K562 treated with DMSO at 1 percent for 4 hours (cell line): Measurements from ENCODE around the gene TANGO2. TPM values are rescaled to one million over a fixed set of nuclear protein-coding genes. Genes with fewer than 3 reads are reported as not detected.

Experiments used
- total RNA-seq: library from RNA; unstranded; fragments of 300-600 nt; gene quantifications from 2 replicates; pipeline ENCODE4 v1.2.3, GENCODE V29; 2022; ENCODE audit not compliant: insufficient read depth

TANGO2 gene
- 72.3 and 75.4 TPM in 2 replicates for total RNA-seq

GRCh38 chr22:20020533-20021195 is at the start of gene TANGO2:
Gene TANGO2 (plus strand): TSS chr22:20021110. CDS start chr22:20036799, 15,689 bp downstream.

GRCh38 chr22:20016734-20017621 is 3.9 kb upstream of the TANGO2 start, which contains the start of gene ARVCF:
Gene ARVCF (minus strand): TSS chr22:20016823. CDS start chr22:19990794, 26,029 bp downstream.

GRCh38 chr22:20079745-20080444 is 59.0 kb downstream of the TANGO2 start, which contains the start of gene DGCR8:
Gene DGCR8 (plus strand): TSS chr22:20080241. CDS start chr22:20085964, 5,723 bp downstream.

GRCh38 chr22:20115691-20116375 is 94.9 kb downstream of the TANGO2 start, which contains the start of gene RANBP1:
Gene RANBP1 (plus strand): TSS chr22:20116104. CDS start chr22:20116185, 81 bp downstream.

Other genes with a start within 250 kb of the TANGO2 start
- gene GNB1L, start 166.2 kb upstream of the TANGO2 start, total RNA-seq: 59.7 and 63.9 TPM in 2 replicates
- 51.2 and 54.5 TPM in 2 replicates for gene RTL10, start 166.2 kb upstream of the TANGO2 start, total RNA-seq
- 831 and 834 TPM in 2 replicates for gene COMT, start 79.3 kb upstream of the TANGO2 start, total RNA-seq
- gene TXNRD2, start 79.3 kb upstream of the TANGO2 start, total RNA-seq: 97.7 and 112 TPM in 2 replicates
- gene ARVCF, start 4.3 kb upstream of the TANGO2 start, total RNA-seq: 44.8 and 45.2 TPM in 2 replicates
- gene DGCR8, start 59.1 kb downstream of the TANGO2 start, total RNA-seq: 35.6 and 46.6 TPM in 2 replicates
- 836 and 933 TPM in 2 replicates for gene RANBP1, start 95.0 kb downstream of the TANGO2 start, total RNA-seq
- 114 and 118 TPM in 2 replicates for gene TRMT2A, start 96.1 kb downstream of the TANGO2 start, total RNA-seq
- gene ZDHHC8, start 110.7 kb downstream of the TANGO2 start, total RNA-seq: 20.4 and 33.5 TPM in 2 replicates
- gene CCDC188, start 129.9 kb downstream of the TANGO2 start, total RNA-seq: not detected in 2 replicates
- gene RTN4R, start 247.2 kb downstream of the TANGO2 start, total RNA-seq: 9.8 and 10.7 TPM in 2 replicates